Daoy (cell line): ENCODE results near the gene BNIP2. TPM values are rescaled to one million over a fixed set of nuclear protein-coding genes. Genes with fewer than 3 reads are reported as not detected.
"Not testable (repeated sequence)": the region's sequence is repeated elsewhere in the genome, so short reads cannot be mapped to it uniquely, and the experiment has no call there.

Source experiments
- DNase-seq: peaks from one replicate; pipeline ENCODE4 v3.0.0-alpha.2; 2015; ENCODE audit warnings: low read depth
- total RNA-seq: library from RNA; depleted of rRNA; stranded (reverse); fragments of >200 nt; shearing (Covaris generic); gene quantifications from 2 replicates; pipeline ENCODE4 v1.2.3, GENCODE V29; 2014

The BNIP2 gene
- total RNA-seq, 1 experiment from 2014 or later, result 159 TPM

- no peak for DNase-seq
Observed at GRCh38 chr15:59688423-59688781, 718 bp downstream of the BNIP2 start.

- peak; percentile 26 for DNase-seq
Observed at GRCh38 chr15:59687836-59688235, 1.3 kb downstream of the BNIP2 start.

- DNase-seq, result no peak
Observed at GRCh38 chr15:59686389-59686788, 2.7 kb downstream of the BNIP2 start.

- no peak for DNase-seq
Observed at GRCh38 chr15:59685737-59686297, 3.3 kb downstream of the BNIP2 start.

- no peak for DNase-seq
Observed at GRCh38 chr15:59680870-59681269, 8.2 kb downstream of the BNIP2 start.

- DNase-seq, result no peak
Observed at GRCh38 chr15:59680346-59680745, 8.8 kb downstream of the BNIP2 start.

- no peak for DNase-seq
Observed at GRCh38 chr15:59678620-59679019, 10.5 kb downstream of the BNIP2 start.

GRCh38 chr15:59678172-59678571 lies 10.9 kb downstream of the BNIP2 start:
- DNase-seq, result no peak

- no peak for DNase-seq
Observed at GRCh38 chr15:59676565-59676964, 12.6 kb downstream of the BNIP2 start.

- DNase-seq, result no peak
Observed at GRCh38 chr15:59674361-59674877, 14.7 kb downstream of the BNIP2 start.

- no peak for DNase-seq
Observed at GRCh38 chr15:59668556-59668955, 20.6 kb downstream of the BNIP2 start.

- no peak for DNase-seq
Observed at GRCh38 chr15:59662260-59662659, 26.9 kb downstream of the BNIP2 start.

GRCh38 chr15:59659366-59659765 lies 29.8 kb downstream of the BNIP2 start:
- no peak for DNase-seq

GRCh38 chr15:59657635-59658125 lies 31.4 kb downstream of the BNIP2 start:
- DNase-seq, result no peak

- peak; percentile 97 for DNase-seq
Observed at GRCh38 chr15:59656897-59657634, 32.1 kb downstream of the BNIP2 start, which contains the start of gene GTF2A2. Gene GTF2A2, minus strand, starts transcription at chr15:59657515. Its CDS starts 5,238 bp downstream, at chr15:59652277.

- no peak for DNase-seq
Observed at GRCh38 chr15:59654046-59654445, 35.1 kb downstream of the BNIP2 start.

GRCh38 chr15:59649603-59650002 lies 39.5 kb downstream of the BNIP2 start:
- no peak for DNase-seq

GRCh38 chr15:59647085-59647484 lies 42.0 kb downstream of the BNIP2 start:
- no peak for DNase-seq

GRCh38 chr15:59646277-59646676 lies 42.8 kb downstream of the BNIP2 start:
- no peak for DNase-seq

- DNase-seq, result not testable (repeated sequence)
Observed at GRCh38 chr15:59645812-59646211, 43.3 kb downstream of the BNIP2 start.

GRCh38 chr15:59644756-59645155 lies 44.4 kb downstream of the BNIP2 start:
- no peak for DNase-seq

- no peak for DNase-seq
Observed at GRCh38 chr15:59642351-59642750, 46.8 kb downstream of the BNIP2 start.

GRCh38 chr15:59637507-59637906 lies 51.6 kb downstream of the BNIP2 start:
- not testable (repeated sequence) for DNase-seq
